GM19468 (cell line): ENCODE data around the gene NSD2.

Source experiments
- ATAC-seq: cut with Tn5 transposase; IDR thresholded peaks from one replicate; pipeline ENCODE4 v1.9.1; 2021; ENCODE audit warnings: mild to moderate bottlenecking, moderate library complexity, moderate number of reproducible peaks; ENCODE audit not compliant: unreplicated experiment; ENCODE audit errors: extremely low read depth

Gene NSD2

GRCh38 chr4:1964443-1964842 is 93.2 kb downstream of the NSD2 start:
- no peak for ATAC-seq

- no peak for ATAC-seq
These were observed 93.8 kb downstream of the NSD2 start for GRCh38 chr4:1964971-1965370.

- no peak for ATAC-seq
These were observed 96.4 kb downstream of the NSD2 start for GRCh38 chr4:1967512-1968149.

- ATAC-seq: no peak
These were observed 97.6 kb downstream of the NSD2 start for GRCh38 chr4:1968686-1969295.

GRCh38 chr4:1969928-1970723 is 98.9 kb downstream of the NSD2 start:
- ATAC-seq: no peak

- ATAC-seq: no peak
These were observed 99.7 kb downstream of the NSD2 start for GRCh38 chr4:1970926-1971325.

- ATAC-seq: no peak
These were observed 100.4 kb downstream of the NSD2 start for GRCh38 chr4:1971456-1972200.

- ATAC-seq: no peak
These were observed 101.2 kb downstream of the NSD2 start for GRCh38 chr4:1972414-1972813.

- no peak for ATAC-seq
These were observed 102.0 kb downstream of the NSD2 start for GRCh38 chr4:1973218-1973617.

GRCh38 chr4:1973661-1974060 is 102.5 kb downstream of the NSD2 start:
- no peak for ATAC-seq

GRCh38 chr4:1974840-1975239 is 103.6 kb downstream of the NSD2 start:
- ATAC-seq: no peak

GRCh38 chr4:1975391-1975801 is 104.2 kb downstream of the NSD2 start:
- no peak for ATAC-seq

- no peak for ATAC-seq
These were observed 104.7 kb downstream of the NSD2 start for GRCh38 chr4:1975880-1976279.

GRCh38 chr4:1976416-1977352 is 105.5 kb downstream of the NSD2 start:
- ATAC-seq: no peak

- no peak for ATAC-seq
These were observed 107.0 kb downstream of the NSD2 start for GRCh38 chr4:1978226-1978625.

- no peak for ATAC-seq
These were observed 107.7 kb downstream of the NSD2 start for GRCh38 chr4:1978741-1979476.

GRCh38 chr4:1979477-1980196 is 108.4 kb downstream of the NSD2 start:
- ATAC-seq: no peak

- ATAC-seq: no peak
These were observed 109.4 kb downstream of the NSD2 start for GRCh38 chr4:1980561-1981041.
